Neural cell (in vitro differentiated cells): ENCODE data around the gene HMCN2. TPM values are rescaled to one million over a fixed set of nuclear protein-coding genes. Genes with fewer than 3 reads are reported as not detected.

Experiments used
- H2AFZ ChIP-seq: fragments of 200-600, 300-800 bp; sonication (generic), shearing (Covaris generic); 2 replicates; pipeline ENCODE4 v1.6.0; 2014; ENCODE audit warnings: low read depth, mild to moderate bottlenecking, antibody characterized with exemption, low read length, moderate library complexity
- H3F3A ChIP-seq: fragments of 200-600 bp; shearing (Covaris generic); 2 replicates; pipeline ENCODE4 v1.6.1; 2016; ENCODE audit warnings: mild to moderate bottlenecking, moderate library complexity, mixed read lengths, antibody characterized with exemption, low read length; ENCODE audit not compliant: insufficient read depth, poor library complexity, severe bottlenecking
- H3K27ac ChIP-seq: fragments of 200-600, 300-800 bp; sonication (generic), shearing (Covaris generic); 2 replicates; pipeline ENCODE4 v1.5.1; 2014; ENCODE audit warnings: mild to moderate bottlenecking, low read length, moderate library complexity
- H3K27me3 ChIP-seq: fragments of 300-800, 200-600 bp; sonication (generic), shearing (Covaris generic); 2 replicates; pipeline ENCODE4 v1.6.0; 2014; ENCODE audit warnings: mild to moderate bottlenecking, low read depth, low read length, moderate library complexity; ENCODE audit not compliant: insufficient read depth
- H3K36me3 ChIP-seq: fragments of 300-800, 200-600 bp; sonication (generic), shearing (Covaris generic); 2 replicates; pipeline ENCODE4 v1.5.1; 2014; ENCODE audit warnings: mild to moderate bottlenecking, antibody characterized with exemption, low read length, moderate library complexity; ENCODE audit not compliant: insufficient read depth
- H3K4me2 ChIP-seq: fragments of 300-800, 200-600 bp; sonication (generic), shearing (Covaris generic); 2 replicates; pipeline ENCODE4 v1.6.0; 2014; ENCODE audit warnings: mild to moderate bottlenecking, low read length
- H3K4me3 ChIP-seq: fragments of 300-800, 200-600 bp; sonication (generic), shearing (Covaris generic); 2 replicates; pipeline ENCODE4 v1.5.1; 2014; ENCODE audit warnings: mild to moderate bottlenecking, low read length, moderate library complexity
- H3K79me2 ChIP-seq: fragments of 200-600 bp; shearing (Covaris generic); replicated peaks from 2 replicates; pipeline ENCODE4 v1.6.0; 2014; ENCODE audit warnings: mild to moderate bottlenecking, low read length, moderate library complexity; ENCODE audit not compliant: insufficient read depth
- H3K9ac ChIP-seq: fragments of 300-800, 200-600 bp; sonication (generic), shearing (Covaris generic); 2 replicates; pipeline ENCODE4 v1.6.1; 2016; ENCODE audit warnings: mild to moderate bottlenecking, low read length, mixed read lengths
- H3K9me2 ChIP-seq: fragments of 200-600 bp; shearing (Covaris generic); 2 replicates; pipeline ENCODE4 v1.6.1; 2016; ENCODE audit warnings: mild to moderate bottlenecking, low read length, mixed read lengths; ENCODE audit not compliant: insufficient read depth
- H3K9me3 ChIP-seq: fragments of 200-600, 300-800 bp; sonication (generic), shearing (Covaris generic); 2 replicates; pipeline ENCODE4 v1.6.1; 2016; ENCODE audit warnings: mild to moderate bottlenecking, mixed run types, low read length, moderate library complexity, mixed read lengths
- H4K20me1 ChIP-seq: fragments of 200-600 bp; shearing (Covaris generic); 2 replicates; pipeline ENCODE4 v1.6.1; 2016; ENCODE audit warnings: mild to moderate bottlenecking, mixed run types; ENCODE audit not compliant: insufficient read depth
- EP300 ChIP-seq: fragments of 450-650 bp; conservative IDR thresholded peaks from 2 replicates; pipeline ENCODE4 v1.6.1; 2014; ENCODE audit warnings: antibody characterized with exemption, mild to moderate bottlenecking, moderate library complexity; ENCODE audit not compliant: poor library complexity, severe bottlenecking
- EZH2 ChIP-seq: fragments of 200-600, 300-800 bp; shearing (Covaris generic), sonication (generic); IDR thresholded peaks from 2 replicates; pipeline ENCODE4 v1.6.1; 2014; ENCODE audit warnings: antibody characterized with exemption, low read length, borderline replicate concordance, mild to moderate bottlenecking; ENCODE audit not compliant: insufficient read depth, poor library complexity, severe bottlenecking
- MXI1 ChIP-seq: fragments of 450-650 bp; conservative IDR thresholded peaks from 2 replicates; pipeline ENCODE4 v1.6.1; 2014; ENCODE audit warnings: antibody characterized with exemption, mild to moderate bottlenecking; ENCODE audit not compliant: poor library complexity, severe bottlenecking
- POLR2AphosphoS5 ChIP-seq: IDR thresholded peaks from 2 replicates; pipeline ENCODE4 v1.6.1; 2012
- RAD21 ChIP-seq: fragments of 450-650 bp; conservative IDR thresholded peaks from 2 replicates; pipeline ENCODE4 v1.6.1; 2014; ENCODE audit warnings: antibody characterized with exemption, mild to moderate bottlenecking, moderate library complexity
- SMC3 ChIP-seq: fragments of 450-650 bp; conservative IDR thresholded peaks from 2 replicates; pipeline ENCODE4 v1.6.1; 2014; ENCODE audit warnings: antibody characterized with exemption, mild to moderate bottlenecking, moderate library complexity; ENCODE audit not compliant: poor library complexity
- polyA plus RNA-seq: library from polyadenylated mRNA; depleted of rRNA; stranded (reverse); fragments of >200 nt; gene quantifications from 2 replicates; pipeline ENCODE4 v1.2.3, GENCODE V29; 2014
- TF ChIP-seq, protein P1 (sequence below): fragments of 450-650 bp; IDR thresholded peaks from 2 replicates; pipeline ENCODE4 v1.5.1; 2014; ENCODE audit warnings: antibody characterized with exemption, mild to moderate bottlenecking, moderate library complexity; ENCODE audit not compliant: poor library complexity, severe bottlenecking

HMCN2 gene
- polyA plus RNA-seq, 1 donor from 2014 or later, result 1.7 TPM

DNA sequence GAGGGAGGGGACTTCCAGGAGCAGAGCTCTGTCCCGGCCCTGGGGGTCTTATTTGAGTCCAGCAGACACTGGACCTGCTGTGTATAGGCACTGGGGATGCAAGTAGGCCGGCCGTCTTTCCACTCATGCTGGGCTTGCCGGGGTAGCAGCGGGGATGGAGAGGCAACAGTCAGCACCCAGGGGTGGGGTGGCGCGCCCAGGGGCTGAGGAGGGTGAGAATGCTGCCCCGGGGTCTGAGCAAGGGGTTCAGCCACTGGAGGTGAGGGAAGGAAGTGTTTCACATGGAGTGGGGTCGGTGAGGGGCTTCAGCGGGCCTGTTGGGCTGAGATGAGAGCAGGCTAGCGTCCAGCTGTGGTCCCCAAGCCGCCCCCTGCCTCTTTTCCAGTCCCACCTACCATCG lies 88.8 kb downstream of the HMCN2 start:
- Histone ChIP-seq H4K20me1 (no peaks in the 10 kb centered on the region), H3K9ac (no peak overlapping the region), H2AFZ (no peak overlapping the region), H3K9me3 (no peaks in the 10 kb centered on the region), H3K9me2 (no peaks in the 10 kb centered on the region), H3K79me2 (no peaks in the 10 kb centered on the region), H3K27ac (no peak overlapping the region), H3K4me2 (no peak overlapping the region), H3K36me3 (no peaks in the 10 kb centered on the region), H3F3A (no peaks in the 10 kb centered on the region), H3K27me3 (no peaks in the 10 kb centered on the region), H3K4me3 (no peak overlapping the region)
- TF ChIP-seq EP300, result no peak

DNA sequence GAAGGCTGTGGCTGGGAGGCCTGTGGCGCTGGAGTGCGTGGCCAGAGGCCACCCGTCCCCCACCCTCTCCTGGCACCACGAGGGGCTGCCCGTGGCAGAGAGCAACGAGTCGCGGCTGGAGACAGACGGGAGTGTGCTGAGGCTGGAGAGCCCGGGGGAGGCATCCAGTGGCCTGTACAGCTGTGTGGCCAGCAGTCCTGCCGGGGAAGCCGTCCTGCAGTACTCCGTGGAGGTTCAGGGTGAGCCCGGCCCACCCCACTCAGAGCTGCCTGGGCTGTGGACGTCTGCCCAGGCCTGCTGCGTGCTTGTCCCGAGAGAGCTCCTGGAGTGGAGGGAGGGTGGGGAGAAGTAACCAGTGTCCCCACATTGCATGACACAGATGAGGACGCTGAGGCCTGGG lies 89.2 kb downstream of the HMCN2 start:
- H3K36me3 ChIP-seq, result no peaks in the 10 kb centered on the region
- H4K20me1 ChIP-seq, result no peaks in the 10 kb centered on the region
- no peak overlapping the region for H2AFZ ChIP-seq
- no peaks in the 10 kb centered on the region for H3K9me3 ChIP-seq
- no peak overlapping the region for H3K4me2 ChIP-seq
- H3K9me2 ChIP-seq, result no peaks in the 10 kb centered on the region
- H3K9ac ChIP-seq, result no peak overlapping the region
- no peaks in the 10 kb centered on the region for H3K27me3 ChIP-seq
- no peak overlapping the region for H3K4me3 ChIP-seq
- H3K27ac ChIP-seq, result no peak overlapping the region
- TF ChIP-seq POLR2AphosphoS5 (no peak), EZH2 (no peak), RAD21 (no peak)
- no peaks in the 10 kb centered on the region for H3K79me2 ChIP-seq
- no peaks in the 10 kb centered on the region for H3F3A ChIP-seq

DNA sequence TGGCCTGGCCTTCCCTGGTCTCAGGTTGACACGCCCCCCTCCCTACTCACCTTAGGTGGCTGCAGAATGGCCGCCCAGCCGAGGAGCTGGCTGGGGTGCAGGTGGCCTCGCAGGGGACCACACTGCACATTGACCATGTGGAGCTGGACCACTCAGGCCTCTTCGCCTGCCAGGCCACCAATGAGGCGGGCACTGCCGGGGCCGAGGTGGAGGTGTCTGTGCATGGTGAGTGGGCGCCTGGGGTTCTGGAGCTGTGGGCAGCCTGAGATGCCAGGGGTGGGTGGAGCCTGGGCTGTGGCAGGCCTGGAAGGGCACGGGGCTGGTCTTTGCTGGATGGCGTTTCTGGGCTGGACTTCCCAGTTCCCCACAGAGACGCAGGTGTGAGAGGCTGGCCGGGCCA lies 90.5 kb downstream of the HMCN2 start:
- Histone ChIP-seq H4K20me1 (no peaks in the 10 kb centered on the region), H3K9ac (no peak overlapping the region), H3K9me3 (no peaks in the 10 kb centered on the region), H3K9me2 (no peaks in the 10 kb centered on the region), H2AFZ (no peak overlapping the region), H3K36me3 (no peaks in the 10 kb centered on the region), H3F3A (no peaks in the 10 kb centered on the region), H3K4me3 (no peak overlapping the region), H3K79me2 (no peaks in the 10 kb centered on the region), H3K4me2 (no peak overlapping the region), H3K27me3 (no peaks in the 10 kb centered on the region), H3K27ac (no peak overlapping the region)
- TF ChIP-seq, protein P1, sequence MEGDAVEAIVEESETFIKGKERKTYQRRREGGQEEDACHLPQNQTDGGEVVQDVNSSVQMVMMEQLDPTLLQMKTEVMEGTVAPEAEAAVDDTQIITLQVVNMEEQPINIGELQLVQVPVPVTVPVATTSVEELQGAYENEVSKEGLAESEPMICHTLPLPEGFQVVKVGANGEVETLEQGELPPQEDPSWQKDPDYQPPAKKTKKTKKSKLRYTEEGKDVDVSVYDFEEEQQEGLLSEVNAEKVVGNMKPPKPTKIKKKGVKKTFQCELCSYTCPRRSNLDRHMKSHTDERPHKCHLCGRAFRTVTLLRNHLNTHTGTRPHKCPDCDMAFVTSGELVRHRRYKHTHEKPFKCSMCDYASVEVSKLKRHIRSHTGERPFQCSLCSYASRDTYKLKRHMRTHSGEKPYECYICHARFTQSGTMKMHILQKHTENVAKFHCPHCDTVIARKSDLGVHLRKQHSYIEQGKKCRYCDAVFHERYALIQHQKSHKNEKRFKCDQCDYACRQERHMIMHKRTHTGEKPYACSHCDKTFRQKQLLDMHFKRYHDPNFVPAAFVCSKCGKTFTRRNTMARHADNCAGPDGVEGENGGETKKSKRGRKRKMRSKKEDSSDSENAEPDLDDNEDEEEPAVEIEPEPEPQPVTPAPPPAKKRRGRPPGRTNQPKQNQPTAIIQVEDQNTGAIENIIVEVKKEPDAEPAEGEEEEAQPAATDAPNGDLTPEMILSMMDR, result no peak
- TF ChIP-seq SMC3, result no peak
- TF ChIP-seq RAD21, result no peak
- TF ChIP-seq EP300, result no peak
- no peak for TF ChIP-seq EZH2
- TF ChIP-seq MXI1, result no peak
